Brain microvascular endothelial cell (primary cell): ENCODE measurements around the gene TUBAL3.

Source experiments
- DNase-seq: peaks from one replicate; pipeline ENCODE4 v3.0.0-alpha.2; 2020
- H3K27ac ChIP-seq: fragments of 250-450 bp; sonication (Bioruptor Pico); 2 replicates; pipeline ENCODE4 v1.5.1; 2020; ENCODE audit warnings: mild to moderate bottlenecking, moderate library complexity
- H3K27me3 ChIP-seq: fragments of 250-450 bp; sonication (Bioruptor Pico); replicated peaks from 2 replicates; pipeline ENCODE4 v1.5.1; 2020; ENCODE audit warnings: mild to moderate bottlenecking
- H3K36me3 ChIP-seq: fragments of 250-450 bp; sonication (Bioruptor Pico); replicated peaks from 2 replicates; pipeline ENCODE4 v1.5.1; 2020; ENCODE audit warnings: mild to moderate bottlenecking
- H3K4me3 ChIP-seq: 2 replicates; pipeline ENCODE4 v1.5.1; 2011; ENCODE audit warnings: low read depth, mild to moderate bottlenecking, control low read depth, low read length, moderate library complexity
- CTCF ChIP-seq: IDR thresholded peaks from 2 replicates; pipeline ENCODE4 v1.5.1; 2011; ENCODE audit warnings: low read depth, mild to moderate bottlenecking, moderate library complexity, low read length, control low read depth, inconsistent platforms; ENCODE audit errors: missing control alignments
- in situ Hi-C: cut with HindIII; loops from 2 replicates; pipeline ENCODE4 v1.10.0; 2017; ENCODE audit warnings: low sequenced_read_pairs, low pct_ligation_motif_present

The TUBAL3 gene

GRCh38 chr10:5364890-5365338 lies 39.7 kb downstream of the TUBAL3 start, which contains the start of gene UCN3:
TSS of gene UCN3 (plus strand) at chr10:5364966. CDS start at chr10:5373721, 8,755 bp downstream.
- in situ Hi-C loops: no loop called here
- TF ChIP-seq CTCF: no peak
- no peaks in the 10 kb centered on the region for H3K27me3 ChIP-seq
- H3K36me3 ChIP-seq: no peaks in the 10 kb centered on the region
- no peak for DNase-seq
- H3K4me3 ChIP-seq: no peak within 1 kb of the TSS
- no peak within 1 kb of the TSS for H3K27ac ChIP-seq

GRCh38 chr10:5364374-5364773 lies 40.3 kb downstream of the TUBAL3 start:
- TF ChIP-seq CTCF: no peak
- no peak overlapping the region for H3K27ac ChIP-seq
- no peaks in the 10 kb centered on the region for H3K36me3 ChIP-seq
- DNase-seq: no peak
- in situ Hi-C loops: no loop called here
- no peaks in the 10 kb centered on the region for H3K27me3 ChIP-seq
- no peak overlapping the region for H3K4me3 ChIP-seq

GRCh38 chr10:5362873-5363272 lies 41.8 kb downstream of the TUBAL3 start:
- Histone ChIP-seq H3K27ac (no peak overlapping the region), H3K4me3 (no peak overlapping the region), H3K36me3 (no peaks in the 10 kb centered on the region), H3K27me3 (no peaks in the 10 kb centered on the region)
- no peak for TF ChIP-seq CTCF
- in situ Hi-C loops: no loop called here
- no peak for DNase-seq

GRCh38 chr10:5361966-5362365 lies 42.7 kb downstream of the TUBAL3 start:
- H3K27me3 ChIP-seq: no peaks in the 10 kb centered on the region
- no peak overlapping the region for H3K27ac ChIP-seq
- H3K4me3 ChIP-seq: no peak overlapping the region
- H3K36me3 ChIP-seq: no peaks in the 10 kb centered on the region
- TF ChIP-seq CTCF: no peak
- in situ Hi-C loops: no loop called here
- DNase-seq: no peak

- TF ChIP-seq CTCF: no peak
- Histone ChIP-seq H3K27me3 (no peaks in the 10 kb centered on the region), H3K27ac (no peak overlapping the region), H3K4me3 (no peak overlapping the region), H3K36me3 (no peaks in the 10 kb centered on the region)
- DNase-seq: no peak
- in situ Hi-C loops: no loop called here
Observed at GRCh38 chr10:5360318-5360915, 44.2 kb downstream of the TUBAL3 start.

- in situ Hi-C loops: no loop called here
- no peaks in the 10 kb centered on the region for H3K36me3 ChIP-seq
- TF ChIP-seq CTCF: no peak
- H3K4me3 ChIP-seq: no peak overlapping the region
- no peaks in the 10 kb centered on the region for H3K27me3 ChIP-seq
- H3K27ac ChIP-seq: no peak overlapping the region
- no peak for DNase-seq
Observed at GRCh38 chr10:5356302-5356763, 48.3 kb downstream of the TUBAL3 start.
